Endodermal cell (in vitro differentiated cells): ENCODE results near the gene MEIS3. TPM values are rescaled to one million over a fixed set of nuclear protein-coding genes. Genes with fewer than 3 reads are reported as not detected.

Experiments used
- DNase-seq: peaks from one replicate; pipeline ENCODE4 v3.0.0-alpha.2; 2017
- H3K27ac ChIP-seq: 2 replicates; pipeline ENCODE4 v1.5.1; 2013; ENCODE audit warnings: mild to moderate bottlenecking, low read depth, low read length, moderate library complexity
- H3K27me3 ChIP-seq: 2 replicates; pipeline ENCODE4 v1.6.1; 2013; ENCODE audit warnings: mild to moderate bottlenecking, low read length, moderate library complexity; ENCODE audit not compliant: insufficient read depth, control insufficient read depth, poor library complexity, severe bottlenecking
- H3K36me3 ChIP-seq: 2 replicates; pipeline ENCODE4 v1.7.0; 2013; ENCODE audit warnings: mild to moderate bottlenecking, low read length, moderate library complexity; ENCODE audit not compliant: control insufficient read depth, insufficient read depth
- H3K4me1 ChIP-seq: one replicate; pipeline ENCODE4 v1.7.0; 2013; ENCODE audit warnings: low read length; ENCODE audit not compliant: control insufficient read depth, insufficient read depth
- H3K4me3 ChIP-seq: 2 replicates; pipeline ENCODE4 v1.5.1; 2013; ENCODE audit warnings: mild to moderate bottlenecking, low read length, moderate library complexity
- H3K9ac ChIP-seq: 2 replicates; pipeline ENCODE4 v1.6.1; 2013; ENCODE audit warnings: mild to moderate bottlenecking, low read length, moderate library complexity; ENCODE audit not compliant: poor library complexity, severe bottlenecking; ENCODE audit errors: extremely low read depth
- H3K9me3 ChIP-seq: 2 replicates; pipeline ENCODE4 v1.6.1; 2013; ENCODE audit warnings: mild to moderate bottlenecking, low read length, moderate library complexity; ENCODE audit not compliant: control insufficient read depth
- H3K27ac Mint-ChIP-seq: 2 replicates; pipeline ENCODE4 v1.8.0; 2020; ENCODE audit warnings: mixed read lengths
- H3K27me3 Mint-ChIP-seq: 2 replicates; pipeline ENCODE4 v1.8.0; 2021; ENCODE audit warnings: mild to moderate bottlenecking, mixed read lengths; ENCODE audit not compliant: insufficient read depth
- H3K36me3 Mint-ChIP-seq: 2 replicates; pipeline ENCODE4 v1.8.0; 2020; ENCODE audit warnings: low read depth, mixed read lengths
- H3K4me1 Mint-ChIP-seq: 2 replicates; pipeline ENCODE4 v1.8.0; 2020; ENCODE audit warnings: mixed read lengths
- H3K4me3 Mint-ChIP-seq: 2 replicates; pipeline ENCODE4 v1.8.0; 2020; ENCODE audit warnings: mild to moderate bottlenecking, moderate library complexity, mixed read lengths
- H3K9me3 Mint-ChIP-seq: 2 replicates; pipeline ENCODE4 v1.8.0; 2020; ENCODE audit warnings: mild to moderate bottlenecking, mixed read lengths
- WGBS, 2 experiments: methylation state at CpG; one replicate each; pipeline versions ENCODE4 v1.1.5 to v1.1.7; 2013; ENCODE audit warnings: missing lambda C conversion rate in 2 of 2, mixed read lengths in 1 of 2; ENCODE audit not compliant: insufficient coverage in 1 of 2, insufficient read length in 1 of 2; 5-methylcytosine and 5-hydroxymethylcytosine counted together
- total RNA-seq, 2 donors: library from RNA; stranded (reverse); fragmentation: NEBNext Ultra II Directional in 1 of 2; extraction: Animal tissue kit (Norgen Biotek cat#: 25700) in 1 of 2; gene quantifications; 2 replicates in 1 of 2; 3 replicates in 1 of 2; pipeline ENCODE4 v1.2.1, GENCODE V29; 2021
- TF ChIP-seq, protein P1 (sequence below): fragments of 200-600 bp; sonication (generic); conservative IDR thresholded peaks from 2 replicates; pipeline ENCODE4 v1.5.0; 2021; ENCODE audit warnings: antibody characterized with exemption, mild to moderate bottlenecking

The MEIS3 gene
- total RNA-seq, 2 donors from 2014 or later: 47.7 to 132 TPM

DNA sequence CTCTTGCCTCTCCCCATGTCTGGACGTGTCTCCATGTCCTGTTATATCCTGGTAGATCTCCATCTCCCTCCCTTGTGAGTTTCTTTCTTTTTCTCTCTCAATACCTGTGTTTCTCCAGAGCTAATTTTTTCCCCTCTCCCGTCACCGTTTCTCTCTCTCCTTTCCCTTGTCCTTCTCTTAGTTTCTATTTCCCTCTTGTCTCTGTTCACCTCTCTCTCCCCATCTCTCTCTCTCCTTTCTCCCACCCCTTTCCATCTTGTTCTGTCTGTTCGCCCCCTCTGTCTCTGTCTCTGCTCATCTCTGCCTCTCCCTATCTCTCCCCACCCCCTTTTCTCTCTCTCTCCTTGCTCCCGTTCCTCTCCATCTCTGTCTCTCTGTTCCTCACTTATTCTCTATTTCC lies 39.3 kb upstream of the MEIS3 start:
- Histone ChIP-seq H3K27me3 (peaks cover 11% of the 10 kb centered on the region), H3K4me3 (no peak overlapping the region)
- TF ChIP-seq, protein P1, sequence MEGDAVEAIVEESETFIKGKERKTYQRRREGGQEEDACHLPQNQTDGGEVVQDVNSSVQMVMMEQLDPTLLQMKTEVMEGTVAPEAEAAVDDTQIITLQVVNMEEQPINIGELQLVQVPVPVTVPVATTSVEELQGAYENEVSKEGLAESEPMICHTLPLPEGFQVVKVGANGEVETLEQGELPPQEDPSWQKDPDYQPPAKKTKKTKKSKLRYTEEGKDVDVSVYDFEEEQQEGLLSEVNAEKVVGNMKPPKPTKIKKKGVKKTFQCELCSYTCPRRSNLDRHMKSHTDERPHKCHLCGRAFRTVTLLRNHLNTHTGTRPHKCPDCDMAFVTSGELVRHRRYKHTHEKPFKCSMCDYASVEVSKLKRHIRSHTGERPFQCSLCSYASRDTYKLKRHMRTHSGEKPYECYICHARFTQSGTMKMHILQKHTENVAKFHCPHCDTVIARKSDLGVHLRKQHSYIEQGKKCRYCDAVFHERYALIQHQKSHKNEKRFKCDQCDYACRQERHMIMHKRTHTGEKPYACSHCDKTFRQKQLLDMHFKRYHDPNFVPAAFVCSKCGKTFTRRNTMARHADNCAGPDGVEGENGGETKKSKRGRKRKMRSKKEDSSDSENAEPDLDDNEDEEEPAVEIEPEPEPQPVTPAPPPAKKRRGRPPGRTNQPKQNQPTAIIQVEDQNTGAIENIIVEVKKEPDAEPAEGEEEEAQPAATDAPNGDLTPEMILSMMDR: no peak

DNA sequence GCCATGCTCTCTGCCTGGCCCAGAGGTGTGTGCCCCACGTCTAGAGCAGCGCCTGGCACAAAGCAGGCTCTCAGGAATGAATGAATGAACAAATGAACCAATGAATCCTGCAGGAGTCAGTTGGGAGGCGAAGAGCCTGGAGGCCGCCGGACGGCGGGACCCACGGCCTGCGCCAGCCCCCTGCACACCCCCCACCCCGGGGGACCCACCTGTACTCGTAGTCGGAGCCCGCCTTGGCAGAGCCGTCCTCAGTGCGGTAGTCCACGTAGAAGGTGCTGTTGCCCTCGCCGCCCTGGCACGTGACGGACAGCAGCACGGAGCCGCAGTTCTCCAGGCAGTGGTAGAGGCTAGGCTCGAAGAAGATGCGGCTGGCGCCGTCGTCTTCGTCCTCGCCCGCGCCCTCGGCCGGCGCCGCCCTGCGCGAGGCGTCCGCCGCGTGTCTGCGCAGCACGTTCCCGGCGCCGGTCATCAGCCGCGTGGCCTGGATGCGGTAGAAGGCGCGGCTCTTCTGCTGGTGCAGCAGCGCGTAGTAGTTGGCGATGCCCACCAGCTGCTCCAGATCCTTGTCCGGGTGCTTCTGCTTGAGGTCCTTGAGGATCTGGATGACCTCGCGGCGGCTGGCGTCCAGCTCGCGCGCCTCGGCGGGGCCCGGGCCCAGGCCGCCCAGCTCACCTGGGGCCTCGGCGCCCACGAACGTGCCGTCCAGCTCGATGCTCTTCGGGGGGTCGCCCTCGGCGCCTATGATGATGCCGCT lies 37.6 kb upstream of the MEIS3 start:
- TF ChIP-seq, protein P1: no peak
- Mint-ChIP-seq H3K9me3 (peaks cover 13% of the 10 kb centered on the region), H3K4me1 (no peaks in the 10 kb centered on the region), H3K27me3 (peaks cover 35% of the 10 kb centered on the region), H3K4me3 (no peak overlapping the region), H3K27ac (no peak overlapping the region), H3K36me3 (no peaks in the 10 kb centered on the region)
- Histone ChIP-seq H3K9ac (no peak overlapping the region), H3K9me3 (peaks cover 10% of the 10 kb centered on the region), H3K27ac (no peak overlapping the region), H3K4me1 (no peaks in the 10 kb centered on the region), H3K36me3 (no peaks in the 10 kb centered on the region), H3K4me3 (no peak overlapping the region), H3K27me3 (peaks cover 11% of the 10 kb centered on the region)
- 95% methylated on average over 50 to 77 of the region's 77 CpGs for WGBS, 2 experiments
- no peak for DNase-seq

More for the DNA sequence above, 39.3 kb upstream of the MEIS3 start:
- Mint-ChIP-seq H3K9me3 (peaks cover 13% of the 10 kb centered on the region), H3K4me3 (no peak overlapping the region), H3K27ac (no peak overlapping the region), H3K4me1 (no peaks in the 10 kb centered on the region), H3K27me3 (peaks cover 32% of the 10 kb centered on the region), H3K36me3 (no peaks in the 10 kb centered on the region)
- Histone ChIP-seq H3K27ac (no peak overlapping the region), H3K9ac (no peak overlapping the region), H3K36me3 (no peaks in the 10 kb centered on the region), H3K4me1 (no peaks in the 10 kb centered on the region), H3K9me3 (peaks cover 10% of the 10 kb centered on the region)
- no peak for DNase-seq
- WGBS, 2 experiments: 74 to 80% methylated on average over 5 of the region's 5 CpGs

DNA sequence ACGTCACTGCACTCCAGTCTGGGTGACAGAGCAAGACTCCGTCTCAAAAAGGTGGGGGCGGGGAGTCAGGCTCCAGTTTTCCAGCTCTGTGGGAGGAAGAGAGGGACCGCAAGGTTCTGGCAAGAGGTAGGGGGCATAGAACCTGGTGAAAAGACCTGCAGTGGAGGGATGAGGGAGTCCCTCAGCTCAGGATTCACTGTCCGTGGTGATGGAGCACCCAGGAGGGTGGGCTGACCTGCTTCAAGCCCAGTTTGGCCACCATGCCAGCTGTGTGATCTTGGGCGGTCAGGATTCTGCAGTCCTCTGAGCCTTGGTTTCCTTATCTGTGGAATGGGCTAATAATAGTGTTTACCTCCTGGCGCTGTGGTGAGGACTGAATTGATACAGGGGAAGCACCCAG lies 31.2 kb upstream of the MEIS3 start:
- Mint-ChIP-seq H3K4me1 (no peaks in the 10 kb centered on the region), H3K9me3 (peaks cover 2% of the 10 kb centered on the region), H3K4me3 (no peak overlapping the region), H3K27ac (no peak overlapping the region), H3K27me3 (peaks cover 71% of the 10 kb centered on the region), H3K36me3 (no peaks in the 10 kb centered on the region)
- Histone ChIP-seq H3K9ac (no peak overlapping the region), H3K4me1 (no peaks in the 10 kb centered on the region), H3K9me3 (peaks cover 2% of the 10 kb centered on the region), H3K36me3 (no peaks in the 10 kb centered on the region), H3K27ac (no peak overlapping the region), H3K4me3 (no peak overlapping the region), H3K27me3 (peaks cover 46% of the 10 kb centered on the region)
- TF ChIP-seq, protein P1: no peak
- 75 to 90% methylated on average over 3 to 6 of the region's 7 CpGs for WGBS, 2 experiments
- DNase-seq: no peak
